Activated gamma-delta T cell (primary cell): Measurements from ENCODE around the gene NOP9.
A peak's percentile ranks its signal among the peaks of the same experiment; 100 is the strongest.

ENCODE experiments used
- DNase-seq: peaks from one replicate; lab custom pipeline; 2025; lab: John Stamatoyannopoulos, UW

The NOP9 gene

GRCh38 chr14:24329073-24329663 lies 29.5 kb downstream of the NOP9 start:
- DNase-seq, result no peak

- peak; percentile 49 for DNase-seq
Measured at GRCh38 chr14:24329736-24330135, 30.1 kb downstream of the NOP9 start.

DNA sequence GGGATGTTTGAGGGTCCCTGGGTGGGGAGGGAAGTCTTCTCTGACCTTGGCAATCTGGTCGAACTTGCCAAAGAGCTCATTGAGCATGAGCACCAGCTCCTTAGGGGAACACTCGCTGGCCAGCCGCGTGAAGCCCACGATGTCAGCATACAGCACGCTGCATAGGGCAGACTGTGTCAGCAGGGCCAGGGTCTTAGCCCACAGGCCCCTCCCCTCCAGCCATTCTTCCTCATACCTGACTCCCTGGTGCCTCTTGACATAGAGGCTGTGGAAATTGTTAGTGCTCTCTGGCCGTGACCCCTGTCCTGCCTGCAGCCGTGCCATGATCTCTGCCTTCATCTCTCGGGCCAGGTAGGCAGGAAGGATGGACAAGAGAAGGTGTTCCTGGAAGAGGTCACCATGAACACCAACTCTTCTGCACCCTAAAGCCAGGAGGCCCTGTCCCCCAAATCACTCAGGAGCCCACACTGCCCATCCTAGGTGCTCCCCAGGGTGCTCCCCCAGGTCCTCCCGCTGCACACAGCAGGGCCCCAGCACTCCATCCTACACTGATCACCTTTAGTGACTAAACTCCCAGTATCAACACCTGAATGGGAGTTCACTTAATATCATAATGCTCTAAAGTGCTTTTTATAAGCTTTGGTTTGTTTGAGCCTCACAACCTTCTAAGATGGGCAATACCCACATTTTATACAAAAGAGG lies 31.5 kb downstream of the NOP9 start:
- no peak for DNase-seq

- no peak for DNase-seq
Measured at GRCh38 chr14:24331731-24332267, 32.1 kb downstream of the NOP9 start.

DNA sequence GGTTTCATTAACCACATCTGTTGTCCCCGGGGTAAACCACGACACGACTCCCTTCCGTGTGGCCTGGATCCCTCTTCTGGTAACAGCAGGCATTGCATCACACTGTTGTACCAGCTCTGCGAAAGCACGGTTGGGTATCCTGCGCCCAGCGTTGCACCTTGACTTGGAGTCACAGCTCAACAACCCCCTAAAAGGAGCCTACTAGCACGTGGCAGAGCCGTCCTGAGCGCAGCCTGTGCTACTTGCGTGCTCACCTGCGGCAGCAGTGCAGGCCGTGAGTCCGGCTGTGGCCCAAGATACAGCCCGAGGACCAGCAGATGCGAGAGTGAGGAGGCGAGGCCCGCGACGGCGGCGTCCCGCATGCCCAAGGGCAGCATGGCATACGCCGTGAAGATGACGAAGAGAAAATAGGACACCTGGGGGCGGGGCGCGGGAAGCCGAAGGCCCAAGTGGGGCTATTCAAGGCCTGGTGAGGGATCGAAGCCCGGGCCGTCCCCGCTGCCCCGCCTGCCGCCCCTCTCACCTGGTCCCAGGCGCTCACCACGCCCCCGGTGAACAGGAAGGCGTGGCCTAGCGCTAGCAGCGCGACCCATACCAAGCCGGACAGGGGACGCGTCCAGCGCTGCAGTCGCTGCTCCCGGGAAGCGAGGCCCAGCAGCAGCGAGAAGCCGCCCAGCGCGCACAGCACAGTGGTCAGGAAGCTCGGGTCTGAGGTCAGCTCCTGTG lies 32.8 kb downstream of the NOP9 start:
- DNase-seq, result peak; percentile 27

DNA sequence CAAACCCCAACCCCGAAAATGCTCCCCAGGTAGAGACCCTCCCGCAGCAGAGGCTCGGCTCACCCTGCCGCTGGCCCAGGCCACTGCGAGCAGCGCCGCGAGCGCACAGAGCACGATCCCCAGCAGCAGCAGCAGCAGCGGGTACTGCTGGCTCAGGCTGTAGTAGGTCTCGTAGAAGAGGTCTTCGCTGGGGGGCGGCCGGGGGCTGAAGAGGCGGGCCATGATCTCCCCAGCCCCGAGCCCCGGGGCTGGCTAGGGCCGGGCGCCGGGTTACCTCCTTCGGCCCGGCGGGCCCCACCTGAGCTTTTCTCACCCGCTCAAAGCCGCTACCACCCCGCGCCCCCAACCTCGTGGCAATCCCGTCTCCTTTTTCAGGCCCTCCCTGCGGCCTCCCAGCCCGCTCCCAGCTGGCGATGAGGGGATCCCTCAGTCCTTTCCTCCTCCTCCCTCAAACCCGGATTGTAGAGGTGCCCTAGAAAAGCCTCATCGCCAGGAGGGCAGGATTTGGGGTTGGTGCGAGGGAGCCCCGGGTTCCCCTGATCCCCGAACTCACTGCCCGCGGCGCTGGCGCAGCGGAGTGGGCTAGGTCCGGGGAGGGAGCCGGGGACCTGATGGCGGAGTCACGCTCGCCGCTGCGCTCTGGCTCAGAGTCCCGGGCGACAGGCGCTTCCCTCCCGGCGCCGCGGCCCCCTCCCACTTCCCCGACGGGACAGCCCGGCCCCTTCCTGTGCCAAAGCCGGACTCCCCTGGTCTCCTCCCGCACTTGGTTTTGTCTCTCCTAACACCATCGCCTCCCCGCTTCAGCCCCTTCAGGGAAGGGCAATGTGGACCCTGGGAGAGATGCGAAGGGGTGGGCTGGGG lies 35.0 kb downstream of the NOP9 start, which contains the start of gene ADCY4:
Gene ADCY4 (minus strand): TSS at position 641 of the 861 bp plus-strand sequence. CDS start 419 bp downstream, at position 222.
- no peak for DNase-seq

DNA sequence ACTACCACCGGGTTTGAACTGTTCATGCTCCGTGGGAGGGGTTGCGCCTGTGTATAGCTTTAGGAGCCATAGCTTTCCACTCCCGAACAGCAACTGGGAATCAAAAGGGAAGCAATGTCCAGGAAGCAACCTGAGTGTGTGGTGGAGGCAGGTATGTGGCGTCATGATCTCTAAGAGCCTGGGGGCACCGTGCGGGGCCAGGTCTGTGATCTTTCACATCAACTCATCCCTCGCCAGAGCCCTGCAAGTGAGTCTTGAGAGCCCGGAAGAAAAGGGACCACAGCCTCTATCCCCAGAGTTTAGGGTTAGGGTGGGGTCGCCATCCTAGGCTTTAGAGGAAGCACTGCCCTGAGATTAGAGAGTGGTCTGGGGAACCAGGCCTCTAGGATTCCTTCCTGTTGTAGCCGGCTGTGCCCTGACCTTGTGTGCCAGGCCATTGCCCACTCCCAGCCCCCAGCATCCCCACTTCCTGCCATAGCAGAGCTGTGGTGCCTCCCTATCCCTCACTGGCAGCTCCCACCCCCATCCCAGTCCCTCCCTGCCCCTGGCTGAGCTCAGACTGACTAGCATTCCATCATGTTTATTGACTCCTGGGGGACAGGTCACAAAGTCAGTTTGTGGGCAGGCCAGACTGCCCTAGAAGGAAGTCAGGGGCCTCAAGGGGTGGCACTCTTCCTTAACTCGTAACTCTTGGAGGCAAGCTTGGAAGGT lies 36.0 kb downstream of the NOP9 start:
- no peak for DNase-seq

DNA sequence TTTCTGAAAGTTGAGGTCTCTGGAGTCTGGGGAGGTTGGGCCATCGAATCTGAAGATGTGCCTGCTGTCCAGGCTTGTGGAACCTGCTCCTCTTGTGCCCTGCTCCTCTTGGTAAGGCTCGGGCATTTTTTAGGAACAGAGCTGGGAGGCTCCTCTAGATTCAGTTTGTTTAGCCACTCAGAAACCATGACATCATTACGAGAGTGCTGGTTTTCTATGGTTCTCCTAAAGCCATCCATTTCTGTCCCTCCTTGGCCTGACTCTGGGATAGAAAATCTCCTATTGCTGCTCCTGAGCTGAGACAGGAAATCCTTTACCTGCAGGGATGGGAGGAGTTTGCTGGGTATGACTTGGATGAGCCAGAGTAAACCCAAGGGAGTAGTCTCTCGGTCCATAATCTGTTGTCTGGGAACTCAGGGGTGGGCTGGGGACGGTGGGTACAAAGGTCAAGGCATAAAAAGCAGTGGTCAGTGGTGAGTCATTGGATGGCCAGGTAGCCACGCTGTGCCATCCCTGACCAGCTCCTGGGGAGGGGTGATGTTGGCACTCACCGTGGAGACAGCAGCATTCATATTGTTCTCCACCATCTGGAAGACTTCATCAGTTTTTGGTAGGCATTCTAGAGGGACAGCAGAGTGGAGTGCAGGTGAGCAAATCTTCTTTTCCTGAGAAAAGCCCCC lies 37.6 kb downstream of the NOP9 start:
- DNase-seq, result no peak

DNA sequence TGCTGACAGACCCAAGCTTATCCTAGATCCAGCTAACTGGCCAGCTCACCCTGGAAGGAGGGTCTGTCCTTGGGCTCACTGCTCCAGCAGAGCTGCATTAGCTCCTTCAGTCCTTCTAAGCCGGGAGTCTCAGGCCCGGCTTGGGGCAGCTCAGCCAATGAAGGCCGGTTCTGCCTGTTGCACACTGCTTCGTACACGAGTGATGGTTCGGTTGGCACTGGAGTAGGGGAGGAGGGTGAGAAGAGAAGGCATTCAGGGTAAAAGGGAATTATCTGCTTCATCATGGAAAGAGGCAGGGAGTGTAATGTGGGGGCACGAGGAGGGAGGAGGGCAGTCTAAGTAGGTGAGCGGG lies 38.1 kb downstream of the NOP9 start:
- DNase-seq, result no peak

DNA sequence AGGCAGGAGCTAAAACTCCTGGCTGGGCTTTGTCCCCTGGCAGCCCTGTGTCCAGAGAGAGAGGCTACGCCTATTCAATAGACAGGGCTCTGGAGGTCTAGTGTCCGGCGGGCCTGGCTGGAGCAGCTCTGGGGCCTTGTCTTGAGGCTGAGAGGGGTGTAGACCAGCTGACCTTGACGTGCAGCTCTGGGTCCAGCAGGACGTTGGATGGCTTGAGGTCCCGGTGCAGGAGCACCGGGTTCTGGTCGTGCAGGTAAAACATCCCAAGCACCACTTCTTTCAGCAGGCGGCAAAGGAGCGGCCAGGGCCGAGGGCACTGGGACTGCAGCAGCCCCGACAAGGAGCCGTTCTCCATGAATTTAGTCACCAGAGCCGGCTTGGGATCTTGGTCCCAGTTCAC lies 39.2 kb downstream of the NOP9 start:
- no peak for DNase-seq

GRCh38 chr14:24339284-24340151 lies 39.9 kb downstream of the NOP9 start, which contains the start of gene RIPK3:
TSS of gene RIPK3 (minus strand) at chr14:24339991. CDS start at chr14:24339826, 165 bp downstream.
- DNase-seq, result peak; percentile 21

GRCh38 chr14:24340606-24341005 lies 41.0 kb downstream of the NOP9 start:
- DNase-seq, result no peak

GRCh38 chr14:24342889-24343288 lies 43.2 kb downstream of the NOP9 start:
- DNase-seq, result no peak

DNA sequence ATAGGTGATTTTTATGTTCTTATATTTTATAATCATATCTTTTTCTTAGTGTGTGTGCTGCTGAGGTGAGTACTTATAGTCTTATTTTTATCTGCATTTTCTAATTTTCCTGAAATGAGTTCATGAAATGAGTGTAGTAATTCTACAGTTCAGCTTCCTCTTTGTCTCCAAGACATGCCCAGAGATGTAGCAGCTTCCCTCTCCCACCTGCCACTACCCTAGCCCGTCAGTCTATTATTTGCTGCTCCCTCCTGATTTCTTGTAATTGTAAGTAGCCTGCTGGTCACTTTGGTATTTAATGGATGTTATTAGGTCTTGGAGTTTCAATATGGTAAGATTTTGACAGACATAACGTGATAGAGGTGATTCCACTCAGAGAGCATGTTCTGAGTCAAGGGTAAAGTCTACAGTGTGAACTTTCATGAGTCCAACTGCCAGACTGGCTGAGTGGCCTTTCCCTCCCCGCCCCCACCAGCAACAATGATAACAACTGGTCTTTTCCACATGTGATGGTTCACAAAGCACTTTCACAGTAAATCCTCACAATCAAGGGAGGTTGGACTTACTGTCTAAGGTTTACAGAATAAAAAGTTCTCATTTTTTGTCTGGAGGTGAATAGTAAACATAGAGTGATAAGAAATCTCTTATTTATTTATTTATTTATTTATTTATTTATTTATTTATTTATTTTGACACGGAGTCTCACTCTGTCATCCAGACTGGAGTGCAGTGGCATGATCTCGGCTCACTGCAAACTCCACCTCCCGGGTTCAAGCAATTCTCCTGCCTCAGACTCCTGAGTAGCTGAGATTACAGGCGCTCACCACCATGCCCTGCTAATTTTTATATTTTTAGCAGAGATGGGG lies 44.4 kb downstream of the NOP9 start:
- no peak for DNase-seq

GRCh38 chr14:24347134-24347533 lies 47.5 kb downstream of the NOP9 start:
- DNase-seq, result no peak

DNA sequence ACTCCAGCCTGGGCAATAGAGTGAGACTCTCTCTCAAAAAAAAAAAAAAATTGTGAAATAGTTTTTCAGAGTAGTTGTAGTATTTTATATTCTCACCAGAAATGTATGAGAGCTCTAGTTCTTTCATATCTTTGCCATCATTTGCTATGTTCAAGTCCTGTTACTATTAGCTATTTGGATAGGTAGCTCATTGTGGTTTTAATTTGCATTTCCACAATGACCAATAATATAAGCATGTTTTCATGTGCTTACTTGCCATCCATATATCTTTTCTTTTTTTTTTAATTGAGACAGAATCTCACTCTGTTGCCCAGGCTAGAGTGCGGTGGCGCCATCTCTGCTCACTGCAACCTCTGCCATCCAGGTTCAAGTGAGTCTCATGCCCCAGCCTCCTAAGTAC lies 48.5 kb downstream of the NOP9 start:
- no peak for DNase-seq

DNA sequence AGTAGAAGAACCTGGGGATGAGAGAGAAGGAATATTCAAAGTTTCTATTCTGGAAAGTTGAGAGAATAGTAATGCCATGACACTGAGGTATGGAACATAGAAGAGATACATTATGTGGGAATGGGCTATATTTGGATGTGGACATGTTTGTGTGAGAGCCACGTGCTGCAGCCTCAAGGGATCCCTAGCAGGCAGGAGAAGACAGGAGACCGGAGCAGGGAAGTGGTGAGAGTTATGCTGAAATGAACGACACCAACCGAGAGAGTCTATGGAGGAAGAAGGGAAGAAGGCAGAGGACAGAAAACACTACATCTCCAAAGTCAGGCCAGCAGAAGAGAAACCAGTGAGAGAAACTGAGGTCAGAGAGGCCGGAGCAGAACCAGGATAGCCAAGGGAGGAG lies 50.1 kb downstream of the NOP9 start:
- DNase-seq, result no peak

GRCh38 chr14:24351517-24351916 lies 51.9 kb downstream of the NOP9 start:
- DNase-seq, result no peak
